Neural progenitor cell (in vitro differentiated cells): ENCODE data around the gene SCN1A. TPM values are rescaled to one million over a fixed set of nuclear protein-coding genes. Genes with fewer than 3 reads are reported as not detected.

Experiments used
- DNase-seq: peaks from one replicate; pipeline ENCODE4 v3.0.0-alpha.2; 2016; ENCODE audit warnings: low spot score
- H2AFZ ChIP-seq: fragments of 200-600 bp; sonication (generic); replicated peaks from 2 replicates; pipeline ENCODE4 v1.6.1; 2016; ENCODE audit warnings: antibody characterized with exemption
- H3F3A ChIP-seq: fragments of 200-600 bp; sonication (generic); 2 replicates; pipeline ENCODE4 v1.6.1; 2016; ENCODE audit warnings: antibody characterized with exemption, low read depth
- H3K27ac ChIP-seq: fragments of 200-600 bp; sonication (generic); 2 replicates; pipeline ENCODE4 v1.5.1; 2016; ENCODE audit warnings: mild to moderate bottlenecking
- H3K27me3 ChIP-seq: fragments of 200-600 bp; sonication (generic); 2 replicates; pipeline ENCODE4 v1.6.1; 2016; ENCODE audit warnings: mild to moderate bottlenecking, moderate library complexity
- H3K36me3 ChIP-seq: fragments of 200-600 bp; sonication (generic); 2 replicates; pipeline ENCODE4 v1.5.1; 2016
- H3K4me1 ChIP-seq: fragments of 200-600 bp; sonication (generic); 2 replicates; pipeline ENCODE4 v1.6.1; 2016; ENCODE audit warnings: mixed run types
- H3K4me2 ChIP-seq: fragments of 200-600 bp; sonication (generic); 2 replicates; pipeline ENCODE4 v1.6.1; 2016
- H3K4me3 ChIP-seq: fragments of 200-600 bp; sonication (generic); 2 replicates; pipeline ENCODE4 v1.5.1; 2016
- H3K79me2 ChIP-seq: fragments of 200-600 bp; sonication (generic); 2 replicates; pipeline ENCODE4 v1.6.1; 2016; ENCODE audit warnings: low read depth
- H3K9ac ChIP-seq: fragments of 200-600 bp; sonication (generic); 2 replicates; pipeline ENCODE4 v1.6.1; 2016
- H3K9me3 ChIP-seq: fragments of 200-600 bp; sonication (generic); 2 replicates; pipeline ENCODE4 v1.5.1; 2016; ENCODE audit warnings: low read depth
- H4K20me1 ChIP-seq: fragments of 200-600 bp; sonication (generic); 2 replicates; pipeline ENCODE4 v1.6.1; 2016; ENCODE audit warnings: low read depth
- H3K27ac Mint-ChIP-seq: 3 replicates; pipeline ENCODE4 v1.8.0; 2021; ENCODE audit warnings: mixed read lengths
- H3K27me3 Mint-ChIP-seq: 2 replicates; pipeline ENCODE4 v1.8.0; 2022; ENCODE audit warnings: low read depth, mild to moderate bottlenecking, inconsistent platforms, moderate library complexity, mixed read lengths; ENCODE audit not compliant: insufficient read depth
- H3K36me3 Mint-ChIP-seq: 3 replicates; pipeline ENCODE4 v1.8.0; 2021; ENCODE audit warnings: mixed read lengths
- H3K4me1 Mint-ChIP-seq: 3 replicates; pipeline ENCODE4 v1.8.0; 2021; ENCODE audit warnings: mixed read lengths
- H3K4me3 Mint-ChIP-seq: 3 replicates; pipeline ENCODE4 v1.8.0; 2021; ENCODE audit warnings: mild to moderate bottlenecking, moderate library complexity, mixed read lengths
- H3K9me3 Mint-ChIP-seq: 3 replicates; pipeline ENCODE4 v1.8.0; 2020; ENCODE audit warnings: mixed read lengths
- CTCF ChIP-seq: fragments of 200-600 bp; sonication (generic); IDR thresholded peaks from 2 replicates; pipeline ENCODE4 v1.5.1; 2017; ENCODE audit warnings: antibody characterized with exemption, mild to moderate bottlenecking
- EZH2 ChIP-seq: fragments of 200-600 bp; sonication (generic); IDR thresholded peaks from 2 replicates; pipeline ENCODE4 v1.6.1; 2017; ENCODE audit warnings: antibody characterized with exemption, mild to moderate bottlenecking, moderate library complexity
- EZH2phosphoT487 ChIP-seq: fragments of 200-600 bp; sonication (generic); IDR thresholded peaks from 2 replicates; pipeline ENCODE4 v1.6.1; 2017; ENCODE audit warnings: antibody characterized with exemption
- total RNA-seq: library from RNA; depleted of rRNA; stranded (reverse); fragments of >200 nt; gene quantifications from 2 replicates; pipeline ENCODE4 v1.2.3, GENCODE V29; 2015; ENCODE audit warnings: low replicate concordance

SCN1A gene
- total RNA-seq, 1 donor from 2014 or later = 2.7 TPM

GRCh38 chr2:166134252-166135151 lies 6.7 kb upstream of the SCN1A start:
- no peaks in the 10 kb centered on the region for H3K27me3 Mint-ChIP-seq
- H3K4me1 Mint-ChIP-seq = peaks cover 4% of the 10 kb centered on the region
- no peaks in the 10 kb centered on the region for H3K36me3 Mint-ChIP-seq
- Histone ChIP-seq H4K20me1 (no peaks in the 10 kb centered on the region), H3F3A (no peaks in the 10 kb centered on the region), H3K9ac (no peak overlapping the region), H2AFZ (no peak overlapping the region), H3K27ac (no peak overlapping the region), H3K4me2 (no peak overlapping the region), H3K9me3 (no peaks in the 10 kb centered on the region), H3K27me3 (no peaks in the 10 kb centered on the region), H3K79me2 (no peaks in the 10 kb centered on the region), H3K36me3 (no peaks in the 10 kb centered on the region), H3K4me3 (no peak overlapping the region), H3K4me1 (no peaks in the 10 kb centered on the region)
- H3K4me3 Mint-ChIP-seq = no peak overlapping the region
- TF ChIP-seq EZH2 = no peak
- TF ChIP-seq EZH2phosphoT487 = no peak
- no peak for TF ChIP-seq CTCF
- no peak for DNase-seq
- no peak overlapping the region for H3K27ac Mint-ChIP-seq
- H3K9me3 Mint-ChIP-seq = no peaks in the 10 kb centered on the region

GRCh38 chr2:166133653-166134052 lies 5.8 kb upstream of the SCN1A start:
- Histone ChIP-seq H3K27me3 (no peaks in the 10 kb centered on the region), H3K79me2 (no peaks in the 10 kb centered on the region), H4K20me1 (no peaks in the 10 kb centered on the region), H3K9me3 (no peaks in the 10 kb centered on the region), H3K9ac (no peak overlapping the region), H3K4me1 (no peaks in the 10 kb centered on the region), H3K4me2 (no peak overlapping the region), H3K36me3 (no peaks in the 10 kb centered on the region), H3F3A (no peaks in the 10 kb centered on the region), H3K4me3 (no peak overlapping the region), H3K27ac (no peak overlapping the region), H2AFZ (no peak overlapping the region)
- no peak for TF ChIP-seq CTCF
- TF ChIP-seq EZH2phosphoT487 = no peak
- no peak for TF ChIP-seq EZH2
- Mint-ChIP-seq H3K36me3 (no peaks in the 10 kb centered on the region), H3K4me1 (peaks cover 4% of the 10 kb centered on the region), H3K27me3 (no peaks in the 10 kb centered on the region), H3K4me3 (no peak overlapping the region), H3K27ac (no peak overlapping the region), H3K9me3 (no peaks in the 10 kb centered on the region)
- no peak for DNase-seq

GRCh38 chr2:166128156-166128505 lies 311 bp upstream of the SCN1A start:
- no peak overlapping the region for H3K4me3 ChIP-seq
- Mint-ChIP-seq H3K36me3 (no peaks in the 10 kb centered on the region), H3K27me3 (no peaks in the 10 kb centered on the region), H3K9me3 (no peaks in the 10 kb centered on the region), H3K4me3 (no peak overlapping the region), H3K27ac (no peak overlapping the region), H3K4me1 (peaks cover 22% of the 10 kb centered on the region)
- no peak overlapping the region for H3K27ac ChIP-seq
- H4K20me1 ChIP-seq = no peaks in the 10 kb centered on the region
- H3K4me2 ChIP-seq = no peak overlapping the region
- TF ChIP-seq EZH2phosphoT487 (no peak), EZH2 (no peak), CTCF (no peak)
- H3K4me1 ChIP-seq = peaks cover 13% of the 10 kb centered on the region
- H3K9ac ChIP-seq = no peak overlapping the region
- no peak for DNase-seq
- no peak overlapping the region for H2AFZ ChIP-seq
- no peaks in the 10 kb centered on the region for H3K9me3 ChIP-seq
- no peaks in the 10 kb centered on the region for H3K79me2 ChIP-seq
- H3K36me3 ChIP-seq = no peaks in the 10 kb centered on the region
- no peaks in the 10 kb centered on the region for H3F3A ChIP-seq
- no peaks in the 10 kb centered on the region for H3K27me3 ChIP-seq
